ENCODE measurements around the gene CDON. TPM values are rescaled to one million over a fixed set of nuclear protein-coding genes. Genes with fewer than 3 reads are reported as not detected.

CDON gene
- total RNA-seq, 1 experiment from 2014 or later: 34.1 TPM

DNA sequence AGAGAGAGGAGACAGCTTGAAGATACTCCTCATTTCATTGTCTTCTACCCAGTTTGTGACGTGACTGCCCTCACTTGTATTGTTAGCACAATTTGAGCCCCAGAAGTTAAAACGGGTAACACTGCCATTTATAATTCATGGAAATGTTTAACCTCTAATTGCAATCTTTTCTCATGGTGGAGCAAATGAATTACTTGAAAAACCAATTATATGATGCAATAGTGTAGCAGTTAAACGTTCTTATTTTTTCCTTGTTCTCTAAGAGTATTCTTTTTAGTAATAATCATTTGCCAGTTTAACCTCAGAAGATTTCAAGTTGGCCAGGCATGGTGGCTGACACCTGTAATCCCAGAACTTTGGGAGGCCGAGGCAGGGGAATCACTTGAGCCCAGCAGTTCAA, 56.6 kb downstream of the CDON start (continued):
- TF ChIP-seq TEAD1 (CRISPR knock-in tag; IDR thresholded peaks at IDR 0.05): no peak
- TF ChIP-seq, protein P1, sequence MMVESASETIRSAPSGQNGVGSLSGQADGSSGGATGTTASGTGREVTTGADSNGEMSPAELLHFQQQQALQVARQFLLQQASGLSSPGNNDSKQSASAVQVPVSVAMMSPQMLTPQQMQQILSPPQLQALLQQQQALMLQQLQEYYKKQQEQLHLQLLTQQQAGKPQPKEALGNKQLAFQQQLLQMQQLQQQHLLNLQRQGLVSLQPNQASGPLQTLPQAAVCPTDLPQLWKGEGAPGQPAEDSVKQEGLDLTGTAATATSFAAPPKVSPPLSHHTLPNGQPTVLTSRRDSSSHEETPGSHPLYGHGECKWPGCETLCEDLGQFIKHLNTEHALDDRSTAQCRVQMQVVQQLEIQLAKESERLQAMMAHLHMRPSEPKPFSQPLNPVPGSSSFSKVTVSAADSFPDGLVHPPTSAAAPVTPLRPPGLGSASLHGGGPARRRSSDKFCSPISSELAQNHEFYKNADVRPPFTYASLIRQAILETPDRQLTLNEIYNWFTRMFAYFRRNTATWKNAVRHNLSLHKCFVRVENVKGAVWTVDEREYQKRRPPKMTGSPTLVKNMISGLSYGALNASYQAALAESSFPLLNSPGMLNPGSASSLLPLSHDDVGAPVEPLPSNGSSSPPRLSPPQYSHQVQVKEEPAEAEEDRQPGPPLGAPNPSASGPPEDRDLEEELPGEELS (CRISPR knock-in tag; IDR thresholded peaks at IDR 0.05): no peak

DNA sequence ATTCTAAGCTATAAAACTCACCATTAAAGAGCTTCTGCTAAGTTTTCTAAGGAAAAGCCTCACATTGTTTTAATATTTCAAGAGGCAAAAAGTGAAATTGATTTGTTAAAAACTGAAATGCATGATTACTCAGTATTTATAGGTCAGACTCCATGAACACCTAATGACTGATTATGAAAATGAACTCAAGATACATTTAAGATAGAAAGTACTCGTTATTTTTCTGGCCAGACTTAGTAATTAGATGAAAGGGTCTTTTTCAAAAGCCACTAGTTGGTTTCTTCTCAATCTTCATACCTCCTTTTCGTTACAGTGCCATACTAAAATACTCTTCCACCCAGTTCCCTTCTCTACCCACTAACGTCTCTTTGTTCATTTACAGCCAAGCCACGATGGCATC, 60.5 kb downstream of the CDON start:
- peaks cover 51% of the 10 kb centered on the region for H3K36me3 Mint-ChIP-seq
- no peaks in the 10 kb centered on the region for H3K27me3 Mint-ChIP-seq (ENCODE audit: low read depth)
- ATAC-seq (no peak), DNase-seq (ENCODE audit: low spot score) (no peak)
- ChIA-PET CTCF (no interaction called here), POLR2A (no interaction called here)
- no peak overlapping the region for H3K4me3 Mint-ChIP-seq
- TF ChIP-seq NR1H2 (CRISPR knock-in tag; IDR thresholded peaks at IDR 0.05) (no peak), ZNF317 (CRISPR knock-in tag; IDR thresholded peaks at IDR 0.05; ENCODE audit: borderline replicate concordance, low read depth) (no peak), ZNF263 (CRISPR knock-in tag; IDR thresholded peaks at IDR 0.05; ENCODE audit: low read depth) (no peak)
- TF ChIP-seq, protein P2, sequence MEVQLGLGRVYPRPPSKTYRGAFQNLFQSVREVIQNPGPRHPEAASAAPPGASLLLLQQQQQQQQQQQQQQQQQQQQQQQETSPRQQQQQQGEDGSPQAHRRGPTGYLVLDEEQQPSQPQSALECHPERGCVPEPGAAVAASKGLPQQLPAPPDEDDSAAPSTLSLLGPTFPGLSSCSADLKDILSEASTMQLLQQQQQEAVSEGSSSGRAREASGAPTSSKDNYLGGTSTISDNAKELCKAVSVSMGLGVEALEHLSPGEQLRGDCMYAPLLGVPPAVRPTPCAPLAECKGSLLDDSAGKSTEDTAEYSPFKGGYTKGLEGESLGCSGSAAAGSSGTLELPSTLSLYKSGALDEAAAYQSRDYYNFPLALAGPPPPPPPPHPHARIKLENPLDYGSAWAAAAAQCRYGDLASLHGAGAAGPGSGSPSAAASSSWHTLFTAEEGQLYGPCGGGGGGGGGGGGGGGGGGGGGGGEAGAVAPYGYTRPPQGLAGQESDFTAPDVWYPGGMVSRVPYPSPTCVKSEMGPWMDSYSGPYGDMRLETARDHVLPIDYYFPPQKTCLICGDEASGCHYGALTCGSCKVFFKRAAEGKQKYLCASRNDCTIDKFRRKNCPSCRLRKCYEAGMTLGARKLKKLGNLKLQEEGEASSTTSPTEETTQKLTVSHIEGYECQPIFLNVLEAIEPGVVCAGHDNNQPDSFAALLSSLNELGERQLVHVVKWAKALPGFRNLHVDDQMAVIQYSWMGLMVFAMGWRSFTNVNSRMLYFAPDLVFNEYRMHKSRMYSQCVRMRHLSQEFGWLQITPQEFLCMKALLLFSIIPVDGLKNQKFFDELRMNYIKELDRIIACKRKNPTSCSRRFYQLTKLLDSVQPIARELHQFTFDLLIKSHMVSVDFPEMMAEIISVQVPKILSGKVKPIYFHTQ (CRISPR knock-in tag; IDR thresholded peaks at IDR 0.05): no peak
- no peak overlapping the region for H3K27ac Mint-ChIP-seq
- H3K9me3 Mint-ChIP-seq: 0 out of 2 replicates have a peak, but pooled peaks cover 4% of the 10 kb centered on the region
- H3K4me1 Mint-ChIP-seq: peaks cover 5% of the 10 kb centered on the region; the same call in 1 of the 2 replicates

DNA sequence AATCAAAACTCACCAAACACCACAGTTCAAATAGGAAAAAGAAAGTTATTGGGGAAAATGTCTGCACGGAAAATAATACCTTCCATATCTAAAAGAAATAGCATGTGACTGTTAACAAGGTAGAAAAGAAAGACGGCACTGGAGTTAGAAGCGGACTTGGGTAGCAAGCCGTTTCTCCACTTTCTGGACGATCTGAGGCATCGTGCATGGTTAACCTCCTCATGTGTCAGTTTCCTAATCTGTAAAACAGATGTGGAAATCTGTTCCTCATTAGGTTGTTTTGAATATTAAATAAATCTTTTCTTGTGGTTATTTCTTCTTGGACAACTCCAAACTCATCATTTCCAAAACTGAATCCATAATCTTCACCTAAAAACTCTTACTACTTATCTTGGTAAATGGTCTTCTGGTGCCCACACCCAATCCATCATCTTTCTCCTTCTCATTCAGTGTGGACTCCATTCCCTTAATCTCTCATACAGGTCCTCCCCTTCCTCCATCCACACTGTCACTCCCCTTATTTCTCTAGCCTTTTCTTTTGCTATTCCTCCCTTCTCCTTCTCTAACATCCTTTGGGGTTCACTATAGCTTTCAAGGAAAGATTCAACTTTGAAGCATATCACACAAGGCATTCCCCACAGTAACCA, 63.3 kb downstream of the CDON start:
- Mint-ChIP-seq H3K27ac (no peak overlapping the region), H3K4me1 (peaks cover 5% of the 10 kb centered on the region; the same call in 1 of the 2 replicates), H3K36me3 (peaks cover 46% of the 10 kb centered on the region), H3K4me3 (no peak overlapping the region), H3K27me3 (ENCODE audit: low read depth) (no peaks in the 10 kb centered on the region), H3K9me3 (0 out of 2 replicates have a peak, but pooled peaks cover 4% of the 10 kb centered on the region)
- DNase-seq (ENCODE audit: low spot score) (no peak), ATAC-seq (no peak)
- CTCF ChIA-PET: no interaction called here
- TF ChIP-seq, protein P3, sequence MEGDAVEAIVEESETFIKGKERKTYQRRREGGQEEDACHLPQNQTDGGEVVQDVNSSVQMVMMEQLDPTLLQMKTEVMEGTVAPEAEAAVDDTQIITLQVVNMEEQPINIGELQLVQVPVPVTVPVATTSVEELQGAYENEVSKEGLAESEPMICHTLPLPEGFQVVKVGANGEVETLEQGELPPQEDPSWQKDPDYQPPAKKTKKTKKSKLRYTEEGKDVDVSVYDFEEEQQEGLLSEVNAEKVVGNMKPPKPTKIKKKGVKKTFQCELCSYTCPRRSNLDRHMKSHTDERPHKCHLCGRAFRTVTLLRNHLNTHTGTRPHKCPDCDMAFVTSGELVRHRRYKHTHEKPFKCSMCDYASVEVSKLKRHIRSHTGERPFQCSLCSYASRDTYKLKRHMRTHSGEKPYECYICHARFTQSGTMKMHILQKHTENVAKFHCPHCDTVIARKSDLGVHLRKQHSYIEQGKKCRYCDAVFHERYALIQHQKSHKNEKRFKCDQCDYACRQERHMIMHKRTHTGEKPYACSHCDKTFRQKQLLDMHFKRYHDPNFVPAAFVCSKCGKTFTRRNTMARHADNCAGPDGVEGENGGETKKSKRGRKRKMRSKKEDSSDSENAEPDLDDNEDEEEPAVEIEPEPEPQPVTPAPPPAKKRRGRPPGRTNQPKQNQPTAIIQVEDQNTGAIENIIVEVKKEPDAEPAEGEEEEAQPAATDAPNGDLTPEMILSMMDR (IDR thresholded peaks at IDR 0.05): no peak
- TF ChIP-seq, protein P4, sequence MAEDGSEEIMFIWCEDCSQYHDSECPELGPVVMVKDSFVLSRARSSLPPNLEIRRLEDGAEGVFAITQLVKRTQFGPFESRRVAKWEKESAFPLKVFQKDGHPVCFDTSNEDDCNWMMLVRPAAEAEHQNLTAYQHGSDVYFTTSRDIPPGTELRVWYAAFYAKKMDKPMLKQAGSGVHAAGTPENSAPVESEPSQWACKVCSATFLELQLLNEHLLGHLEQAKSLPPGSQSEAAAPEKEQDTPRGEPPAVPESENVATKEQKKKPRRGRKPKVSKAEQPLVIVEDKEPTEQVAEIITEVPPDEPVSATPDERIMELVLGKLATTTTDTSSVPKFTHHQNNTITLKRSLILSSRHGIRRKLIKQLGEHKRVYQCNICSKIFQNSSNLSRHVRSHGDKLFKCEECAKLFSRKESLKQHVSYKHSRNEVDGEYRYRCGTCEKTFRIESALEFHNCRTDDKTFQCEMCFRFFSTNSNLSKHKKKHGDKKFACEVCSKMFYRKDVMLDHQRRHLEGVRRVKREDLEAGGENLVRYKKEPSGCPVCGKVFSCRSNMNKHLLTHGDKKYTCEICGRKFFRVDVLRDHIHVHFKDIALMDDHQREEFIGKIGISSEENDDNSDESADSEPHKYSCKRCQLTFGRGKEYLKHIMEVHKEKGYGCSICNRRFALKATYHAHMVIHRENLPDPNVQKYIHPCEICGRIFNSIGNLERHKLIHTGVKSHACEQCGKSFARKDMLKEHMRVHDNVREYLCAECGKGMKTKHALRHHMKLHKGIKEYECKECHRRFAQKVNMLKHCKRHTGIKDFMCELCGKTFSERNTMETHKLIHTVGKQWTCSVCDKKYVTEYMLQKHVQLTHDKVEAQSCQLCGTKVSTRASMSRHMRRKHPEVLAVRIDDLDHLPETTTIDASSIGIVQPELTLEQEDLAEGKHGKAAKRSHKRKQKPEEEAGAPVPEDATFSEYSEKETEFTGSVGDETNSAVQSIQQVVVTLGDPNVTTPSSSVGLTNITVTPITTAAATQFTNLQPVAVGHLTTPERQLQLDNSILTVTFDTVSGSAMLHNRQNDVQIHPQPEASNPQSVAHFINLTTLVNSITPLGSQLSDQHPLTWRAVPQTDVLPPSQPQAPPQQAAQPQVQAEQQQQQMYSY (CRISPR knock-in tag; IDR thresholded peaks at IDR 0.05): 0 out of 2 replicates have a peak, but pooled peaks have one; percentile 22
- POLR2A ChIA-PET: no interaction called here

DNA sequence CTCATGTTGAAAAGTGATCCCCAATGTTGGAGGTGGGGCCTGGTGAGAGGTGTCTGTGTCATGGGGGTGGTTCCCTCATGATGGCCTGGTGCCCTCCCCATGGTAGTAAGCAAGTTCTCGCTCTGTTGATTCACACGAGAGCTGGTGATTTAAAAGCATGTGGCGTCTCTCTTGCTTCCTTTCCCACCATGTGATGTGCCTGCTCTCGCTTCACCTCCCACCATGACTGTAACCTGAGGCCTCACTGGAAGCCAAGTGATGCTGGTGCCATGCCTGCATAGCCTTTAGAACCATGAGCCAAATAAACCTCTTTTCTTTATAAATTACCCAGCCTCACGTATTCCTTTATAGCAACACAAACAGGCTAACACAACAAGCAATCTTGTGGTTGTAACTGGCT, 64.4 kb downstream of the CDON start:
- CTCF ChIA-PET: no interaction called here
- POLR2A ChIA-PET: no interaction called here
- TF ChIP-seq, protein P5, sequence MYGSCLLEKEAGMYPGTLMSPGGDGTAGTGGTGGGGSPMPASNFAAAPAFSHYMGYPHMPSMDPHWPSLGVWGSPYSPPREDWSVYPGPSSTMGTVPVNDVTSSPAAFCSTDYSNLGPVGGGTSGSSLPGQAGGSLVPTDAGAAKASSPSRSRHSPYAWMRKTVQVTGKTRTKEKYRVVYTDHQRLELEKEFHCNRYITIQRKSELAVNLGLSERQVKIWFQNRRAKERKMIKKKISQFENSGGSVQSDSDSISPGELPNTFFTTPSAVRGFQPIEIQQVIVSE (CRISPR knock-in tag; IDR thresholded peaks at IDR 0.05; ENCODE audit: borderline replicate concordance): no peak
- TF ChIP-seq, protein P6, sequence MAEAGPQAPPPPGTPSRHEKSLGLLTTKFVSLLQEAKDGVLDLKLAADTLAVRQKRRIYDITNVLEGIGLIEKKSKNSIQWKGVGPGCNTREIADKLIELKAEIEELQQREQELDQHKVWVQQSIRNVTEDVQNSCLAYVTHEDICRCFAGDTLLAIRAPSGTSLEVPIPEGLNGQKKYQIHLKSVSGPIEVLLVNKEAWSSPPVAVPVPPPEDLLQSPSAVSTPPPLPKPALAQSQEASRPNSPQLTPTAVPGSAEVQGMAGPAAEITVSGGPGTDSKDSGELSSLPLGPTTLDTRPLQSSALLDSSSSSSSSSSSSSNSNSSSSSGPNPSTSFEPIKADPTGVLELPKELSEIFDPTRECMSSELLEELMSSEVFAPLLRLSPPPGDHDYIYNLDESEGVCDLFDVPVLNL (CRISPR knock-in tag; IDR thresholded peaks at IDR 0.05; ENCODE audit: borderline replicate concordance, low read depth): no peak
- TF ChIP-seq, protein P7, sequence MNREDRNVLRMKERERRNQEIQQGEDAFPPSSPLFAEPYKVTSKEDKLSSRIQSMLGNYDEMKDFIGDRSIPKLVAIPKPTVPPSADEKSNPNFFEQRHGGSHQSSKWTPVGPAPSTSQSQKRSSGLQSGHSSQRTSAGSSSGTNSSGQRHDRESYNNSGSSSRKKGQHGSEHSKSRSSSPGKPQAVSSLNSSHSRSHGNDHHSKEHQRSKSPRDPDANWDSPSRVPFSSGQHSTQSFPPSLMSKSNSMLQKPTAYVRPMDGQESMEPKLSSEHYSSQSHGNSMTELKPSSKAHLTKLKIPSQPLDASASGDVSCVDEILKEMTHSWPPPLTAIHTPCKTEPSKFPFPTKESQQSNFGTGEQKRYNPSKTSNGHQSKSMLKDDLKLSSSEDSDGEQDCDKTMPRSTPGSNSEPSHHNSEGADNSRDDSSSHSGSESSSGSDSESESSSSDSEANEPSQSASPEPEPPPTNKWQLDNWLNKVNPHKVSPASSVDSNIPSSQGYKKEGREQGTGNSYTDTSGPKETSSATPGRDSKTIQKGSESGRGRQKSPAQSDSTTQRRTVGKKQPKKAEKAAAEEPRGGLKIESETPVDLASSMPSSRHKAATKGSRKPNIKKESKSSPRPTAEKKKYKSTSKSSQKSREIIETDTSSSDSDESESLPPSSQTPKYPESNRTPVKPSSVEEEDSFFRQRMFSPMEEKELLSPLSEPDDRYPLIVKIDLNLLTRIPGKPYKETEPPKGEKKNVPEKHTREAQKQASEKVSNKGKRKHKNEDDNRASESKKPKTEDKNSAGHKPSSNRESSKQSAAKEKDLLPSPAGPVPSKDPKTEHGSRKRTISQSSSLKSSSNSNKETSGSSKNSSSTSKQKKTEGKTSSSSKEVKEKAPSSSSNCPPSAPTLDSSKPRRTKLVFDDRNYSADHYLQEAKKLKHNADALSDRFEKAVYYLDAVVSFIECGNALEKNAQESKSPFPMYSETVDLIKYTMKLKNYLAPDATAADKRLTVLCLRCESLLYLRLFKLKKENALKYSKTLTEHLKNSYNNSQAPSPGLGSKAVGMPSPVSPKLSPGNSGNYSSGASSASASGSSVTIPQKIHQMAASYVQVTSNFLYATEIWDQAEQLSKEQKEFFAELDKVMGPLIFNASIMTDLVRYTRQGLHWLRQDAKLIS (CRISPR knock-in tag; IDR thresholded peaks at IDR 0.05; ENCODE audit: borderline replicate concordance): no peak

More for the DNA sequence above, 64.4 kb downstream of the CDON start:
- Mint-ChIP-seq H3K27me3 (ENCODE audit: low read depth) (no peaks in the 10 kb centered on the region), H3K4me3 (no peak overlapping the region), H3K9me3 (0 out of 2 replicates have a peak, but pooled peaks cover 4% of the 10 kb centered on the region), H3K4me1 (peaks cover 10% of the 10 kb centered on the region), H3K36me3 (peaks cover 53% of the 10 kb centered on the region), H3K27ac (no peak overlapping the region; the same call in 1 of the 2 replicates)
- ATAC-seq: peak; percentile 70
- no peak for DNase-seq (ENCODE audit: low spot score)
